ENCODE measurements around the gene RYR1. TPM values are rescaled to one million over a fixed set of nuclear protein-coding genes. Genes with fewer than 3 reads are reported as not detected.

The RYR1 gene
- total and polyA plus RNA-seq, 2 of the 8 experiments (the other 6 are each of a cell fraction or from before 2014, with no cell fraction given): 5.8 to 11.8 TPM

DNA sequence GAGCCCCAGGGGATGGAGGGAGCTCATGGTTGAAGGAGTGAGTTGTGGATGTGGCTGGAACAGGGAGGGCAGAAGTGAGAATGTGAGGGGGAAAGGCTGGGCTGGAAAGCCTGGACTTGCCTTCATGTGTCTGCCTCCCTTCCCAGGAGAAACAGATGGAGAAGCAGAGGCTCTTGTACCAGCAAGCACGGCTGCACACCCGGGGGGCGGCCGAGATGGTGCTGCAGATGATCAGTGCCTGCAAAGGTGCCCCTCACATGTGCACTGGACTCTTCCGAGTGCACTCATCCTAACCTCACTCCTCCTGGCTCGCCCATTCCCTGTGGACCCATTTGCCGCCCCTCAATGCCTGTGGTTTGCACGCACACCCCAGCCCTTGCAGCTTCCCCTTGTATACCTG is 101.1 kb downstream of the RYR1 start:
- Histone ChIP-seq H3K4me2 (ENCODE audit: insufficient read depth in 1 of 2, low read depth in 2 of 2, low read length in 2 of 2) (no peak overlapping the region), H3K36me3 (ENCODE audit: control insufficient read depth in 2 of 4, insufficient read depth in 4 of 4, low read length in 3 of 4) (peaks cover 3 to 18% (median 13%) of the 10 kb centered on the region in 4 experiments; a peak in 6 of 8 replicates), H3K56ac (replicated peaks; ENCODE audit: insufficient read length, low read depth, low read length) (no peak overlapping the region), H3K4ac (replicated peaks; ENCODE audit: insufficient read length, low read depth, low read length) (no peak overlapping the region), H4K5ac (ENCODE audit: insufficient read length, low read depth, low read length) (no peak overlapping the region), H4K8ac (ENCODE audit: extremely low read depth, insufficient read depth, low read length) (peak overlapping the region; percentile 15; the same call in 1 of the 2 replicates), H2AFZ (ENCODE audit: low read length) (no peak overlapping the region), H2BK120ac (replicated peaks; ENCODE audit: low read depth, low read length) (no peak overlapping the region), H2BK20ac (ENCODE audit: low read length) (no peak overlapping the region), H2BK12ac (ENCODE audit: low read depth, low read length) (no peak overlapping the region), H2BK5ac (ENCODE audit: low read depth, low read length) (no peak overlapping the region), H3K4me1 (replicated peaks in 1 of 4; ENCODE audit: control insufficient read depth in 3 of 4, insufficient read depth in 4 of 4, low read length in 3 of 4) (no peaks in the 10 kb centered on the region), H3K4me3 (ENCODE audit: extremely low read depth in 1 of 4, insufficient read depth in 2 of 4, low read depth in 3 of 4, low read length in 4 of 4) (no peak overlapping the region), H3K9me3 (ENCODE audit: insufficient read depth in 2 of 2, low read depth in 1 of 2, low read length in 1 of 2) (peaks cover 16 to 19% of the 10 kb centered on the region in 2 experiments), H3K23ac (ENCODE audit: insufficient read length) (no peak overlapping the region), H2AK5ac (ENCODE audit: low read depth, low read length) (no peak overlapping the region), H3K14ac (ENCODE audit: insufficient read length) (no peak overlapping the region), H4K20me1 (replicated peaks in 1 of 2; ENCODE audit: control insufficient read depth in 1 of 2, insufficient read depth in 2 of 2, low read length in 2 of 2) (peaks cover 0 to 2% of the 10 kb centered on the region in 2 experiments), H3K9ac (replicated peaks in 1 of 4; ENCODE audit: extremely low read depth in 1 of 4, low read depth in 3 of 4, low read length in 3 of 4) (no peak overlapping the region), H4K91ac (replicated peaks; ENCODE audit: insufficient read length, low read length) (no peak overlapping the region), H2BK15ac (ENCODE audit: low read length) (no peak overlapping the region), H3K79me1 (ENCODE audit: low read depth, low read length) (no peaks in the 10 kb centered on the region), H3K27me3 (replicated peaks in 1 of 4; ENCODE audit: control insufficient read depth in 3 of 4, extremely low read depth in 1 of 4, insufficient read depth in 3 of 4, low read length in 3 of 4) (no peaks in the 10 kb centered on the region), H3K79me2 (ENCODE audit: control insufficient read depth in 1 of 2, insufficient read depth in 2 of 2, low read length in 2 of 2) (no peaks in the 10 kb centered on the region), H3K27ac (ENCODE audit: low read depth, low read length) (no peak overlapping the region), H3K18ac (ENCODE audit: extremely low read depth, low read length) (no peak overlapping the region), H3K23me2 (ENCODE audit: low read depth, low read length) (no peaks in the 10 kb centered on the region)
- POLR2A ChIA-PET (ENCODE audit: partially characterized antibody): interaction anchor here (1.0 kb wide), 1 partner anchor 15 kb away, joined by 3 read pairs; no protein-coding TSS in a partner anchor
- CTCF ChIA-PET (ENCODE audit: partially characterized antibody): interaction anchor here (0.6 to 2.0 kb wide), 4 partner anchors 9 to 203 kb away, joined by 3 to 6 read pairs (median 4); no protein-coding TSS in a partner anchor
- WGBS, 2 experiments (ENCODE audit: extremely low coverage in 1 of 2, insufficient coverage in 1 of 2, insufficient read length in 1 of 2, insufficient replicate concordance in 2 of 2, low coverage in 1 of 2, low lambda C conversion rate in 2 of 2, missing lambda C conversion rate in 1 of 2): 99% methylated on average over 8 of the region's 8 CpGs; no CpG with 5 or more reads in 1 of the 2 experiments
- FAIRE-seq: no peak
- no peak for DNase-seq (ENCODE audit: low read depth in 1 of 2, low spot score in 2 of 2)
- TF ChIP-seq KDM5A (IDR thresholded peaks at IDR 0.05; ENCODE audit: low read length) (no peak), BRCA1 (IDR thresholded peaks at IDR 0.05; ENCODE audit: low read depth, low read length) (no peak), TCF12 (IDR thresholded peaks at IDR 0.05; ENCODE audit: low read depth, low read length) (no peak), JUND (IDR thresholded peaks at IDR 0.05; ENCODE audit: low read length) (no peak), TEAD4 (IDR thresholded peaks at IDR 0.05; ENCODE audit: low read depth, low read length) (no peak), FOSL1 (IDR thresholded peaks at IDR 0.05; ENCODE audit: insufficient read depth, low read depth, low read length) (no peak), CEBPB (IDR thresholded peaks at IDR 0.05; ENCODE audit: low read depth, low read length) (no peak), EGR1 (IDR thresholded peaks at IDR 0.05; ENCODE audit: borderline replicate concordance, low read depth, low read length) (no peak), POLR2AphosphoS5 (IDR thresholded peaks at IDR 0.05; ENCODE audit: low read depth, low read length) (no peak), RAD21 (IDR thresholded peaks at IDR 0.05 in 1 of 2, conservative IDR thresholded peaks at IDR 0.05 in 1 of 2; ENCODE audit: low read depth in 2 of 2, low read length in 2 of 2) (no peak), TBP (IDR thresholded peaks at IDR 0.05; ENCODE audit: low read depth, low read length) (no peak), SP1 (IDR thresholded peaks at IDR 0.05; ENCODE audit: low read depth, low read length) (no peak)
- TF ChIP-seq, protein P1, sequence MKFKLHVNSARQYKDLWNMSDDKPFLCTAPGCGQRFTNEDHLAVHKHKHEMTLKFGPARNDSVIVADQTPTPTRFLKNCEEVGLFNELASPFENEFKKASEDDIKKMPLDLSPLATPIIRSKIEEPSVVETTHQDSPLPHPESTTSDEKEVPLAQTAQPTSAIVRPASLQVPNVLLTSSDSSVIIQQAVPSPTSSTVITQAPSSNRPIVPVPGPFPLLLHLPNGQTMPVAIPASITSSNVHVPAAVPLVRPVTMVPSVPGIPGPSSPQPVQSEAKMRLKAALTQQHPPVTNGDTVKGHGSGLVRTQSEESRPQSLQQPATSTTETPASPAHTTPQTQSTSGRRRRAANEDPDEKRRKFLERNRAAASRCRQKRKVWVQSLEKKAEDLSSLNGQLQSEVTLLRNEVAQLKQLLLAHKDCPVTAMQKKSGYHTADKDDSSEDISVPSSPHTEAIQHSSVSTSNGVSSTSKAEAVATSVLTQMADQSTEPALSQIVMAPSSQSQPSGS (IDR thresholded peaks at IDR 0.05; ENCODE audit: low read length): no peak
